NCI-H460 (cell line): ENCODE results near the gene COPS2. TPM values are rescaled to one million over a fixed set of nuclear protein-coding genes. Genes with fewer than 3 reads are reported as not detected.

Source experiments
- DNase-seq: peaks from one replicate; pipeline ENCODE4 v3.0.0-alpha.2; 2016; ENCODE audit warnings: low read depth; ENCODE audit errors: extremely low read depth
- total RNA-seq: library from RNA; depleted of rRNA; stranded (reverse); fragments of >200 nt; shearing (Covaris generic); gene quantifications from 2 replicates; pipeline ENCODE4 v1.2.3, GENCODE V29; 2014

COPS2 gene
- total RNA-seq, 1 experiment from 2014 or later = 102 TPM

GRCh38 chr15:49163678-49164077, 8.3 kb upstream of the COPS2 start:
- no peak for DNase-seq

GRCh38 chr15:49155834-49156627, 632 bp upstream of the COPS2 start:
- DNase-seq = no peak

GRCh38 chr15:49154799-49155109, 645 bp downstream of the COPS2 start:
- no peak for DNase-seq

- DNase-seq = no peak
Measured at GRCh38 chr15:49154359-49154758, 1.0 kb downstream of the COPS2 start.

GRCh38 chr15:49152552-49153312, 2.7 kb downstream of the COPS2 start:
- DNase-seq = no peak

- DNase-seq = no peak
Measured at GRCh38 chr15:49151831-49152230, 3.6 kb downstream of the COPS2 start.

GRCh38 chr15:49148727-49149126, 6.7 kb downstream of the COPS2 start:
- DNase-seq = no peak

- DNase-seq = no peak
Measured at GRCh38 chr15:49148298-49148697, 7.1 kb downstream of the COPS2 start.

- peak; percentile 52 for DNase-seq
Measured at GRCh38 chr15:49145651-49146609, 9.5 kb downstream of the COPS2 start.

GRCh38 chr15:49137861-49138260, 17.5 kb downstream of the COPS2 start:
- DNase-seq = no peak

- no peak for DNase-seq
Measured at GRCh38 chr15:49135911-49136310, 19.5 kb downstream of the COPS2 start.

GRCh38 chr15:49135342-49135857, 20.0 kb downstream of the COPS2 start:
- DNase-seq = no peak

GRCh38 chr15:49134683-49135341, 20.6 kb downstream of the COPS2 start:
- no peak for DNase-seq

GRCh38 chr15:49131403-49131802, 24.0 kb downstream of the COPS2 start:
- DNase-seq = no peak

GRCh38 chr15:49124371-49124770, 31.0 kb downstream of the COPS2 start:
- no peak for DNase-seq

- DNase-seq = no peak
Measured at GRCh38 chr15:49122541-49123062, 32.8 kb downstream of the COPS2 start.

GRCh38 chr15:49121901-49122300, 33.5 kb downstream of the COPS2 start:
- no peak for DNase-seq

GRCh38 chr15:49120832-49121231, 34.6 kb downstream of the COPS2 start:
- DNase-seq = no peak

- no peak for DNase-seq
Measured at GRCh38 chr15:49116108-49116857, 39.1 kb downstream of the COPS2 start.
